Immature natural killer cell (primary cell): ENCODE results near the gene SERTAD1. TPM values are rescaled to one million over a fixed set of nuclear protein-coding genes. Genes with fewer than 3 reads are reported as not detected.
"Not testable (repeated sequence)": the region's sequence is repeated elsewhere in the genome, so short reads cannot be mapped to it uniquely, and the experiment has no call there.

Source experiments
- DNase-seq, 3 donors: peaks; one replicate each; pipeline ENCODE4 v3.0.0; 2022; ENCODE audit warnings: mixed read lengths in 1 of 3
- H3K27ac Mint-ChIP-seq, 6 donors: one replicate each; pipeline ENCODE4 v1.8.0; 2020; ENCODE audit warnings: mixed read lengths in 6 of 6, mild to moderate bottlenecking in 5 of 6, inconsistent platforms in 4 of 6, moderate library complexity in 3 of 6
- H3K27me3 Mint-ChIP-seq, 3 donors: one replicate each; pipeline ENCODE4 v1.8.0; 2020 to 2021; ENCODE audit warnings: low read depth in 3 of 3, mild to moderate bottlenecking in 3 of 3, mixed read lengths in 3 of 3, moderate library complexity in 3 of 3, inconsistent platforms in 1 of 3
- H3K36me3 Mint-ChIP-seq, 3 donors: one replicate each; pipeline ENCODE4 v1.8.0; 2020; ENCODE audit warnings: mixed read lengths in 3 of 3, inconsistent platforms in 2 of 3, mild to moderate bottlenecking in 2 of 3
- H3K4me1 Mint-ChIP-seq, 2 donors: one replicate each; pipeline ENCODE4 v1.8.0; 2020; ENCODE audit warnings: inconsistent platforms in 2 of 2, mild to moderate bottlenecking in 2 of 2, mixed read lengths in 2 of 2, moderate library complexity in 1 of 2
- H3K4me3 Mint-ChIP-seq, 5 donors: one replicate each; pipeline ENCODE4 v1.8.0; 2020; ENCODE audit warnings: mild to moderate bottlenecking in 5 of 5, mixed read lengths in 5 of 5, inconsistent platforms in 3 of 5, moderate library complexity in 3 of 5
- H3K9me3 Mint-ChIP-seq, 6 donors: one replicate each; pipeline ENCODE4 v1.8.0; 2020; ENCODE audit warnings: mild to moderate bottlenecking in 6 of 6, mixed read lengths in 6 of 6, inconsistent platforms in 4 of 6, moderate library complexity in 3 of 6
- polyA plus RNA-seq, 3 donors: library from polyadenylated mRNA; unstranded; fragments of 300-500 nt; fragmentation: Illumina TruSeq; gene quantifications; one replicate each; pipeline ENCODE4 v1.2.3, GENCODE V29; 2021

The SERTAD1 gene
- polyA plus RNA-seq = 10 to 100 TPM; 45.2 to 55.2 (median 49.3) TPM

GRCh38 chr19:40425450-40426287 is at the start of gene SERTAD1:
SERTAD1 (minus strand) TSS chr19:40425992; CDS start chr19:40423546, 2,446 bp downstream.
- H3K27me3 Mint-ChIP-seq = peaks cover 9 to 21% (median 16%) of the 10 kb centered on the region in 3 donors

GRCh38 chr19:40474737-40475136 is 48.9 kb upstream of the SERTAD1 start:
- Mint-ChIP-seq H3K9me3 (no peaks in the 10 kb centered on the region), H3K27me3 (peaks cover 1 to 11% (median 4%) of the 10 kb centered on the region in 3 donors), H3K27ac (peak overlapping the region in 1 of 6 donors; percentile 45), H3K4me1 (no peaks in the 10 kb centered on the region), H3K4me3 (no peak overlapping the region), H3K36me3 (no peaks in the 10 kb centered on the region)
- DNase-seq = no peak

More at GRCh38 chr19:40425450-40426287, at the start of gene SERTAD1:
- Mint-ChIP-seq H3K4me3 (peak within 1 kb of the TSS; percentile 93 to 94 (median 94)), H3K36me3 (peaks cover 0 to 4% (median 0%) of the 10 kb centered on the region in 3 donors), H3K27ac (peak within 1 kb of the TSS; percentile 95 to 99 (median 98)), H3K9me3 (no peaks in the 10 kb centered on the region), H3K4me1 (peaks cover 29 to 36% of the 10 kb centered on the region in 2 donors)
- DNase-seq = peak; percentile 100

GRCh38 chr19:40472516-40472915 is 46.7 kb upstream of the SERTAD1 start:
- DNase-seq = no peak
- H3K4me3 Mint-ChIP-seq = no peak overlapping the region
- no peaks in the 10 kb centered on the region for H3K36me3 Mint-ChIP-seq
- peak overlapping the region in 1 of 6 donors; percentile 41 for H3K27ac Mint-ChIP-seq
- H3K9me3 Mint-ChIP-seq = no peaks in the 10 kb centered on the region
- peaks cover 0 to 5% of the 10 kb centered on the region in 2 donors for H3K4me1 Mint-ChIP-seq
- peaks cover 13 to 23% (median 20%) of the 10 kb centered on the region in 3 donors for H3K27me3 Mint-ChIP-seq

- Mint-ChIP-seq H3K4me3 (no peak overlapping the region), H3K27ac (peak overlapping the region in 1 of 6 donors; percentile 65), H3K36me3 (no peaks in the 10 kb centered on the region), H3K9me3 (peaks cover 0 to 5% (median 0%) of the 10 kb centered on the region in 6 donors), H3K4me1 (peaks cover 8 to 11% of the 10 kb centered on the region in 2 donors), H3K27me3 (peaks cover 20 to 27% (median 27%) of the 10 kb centered on the region in 3 donors)
- DNase-seq = no peak
Measured at GRCh38 chr19:40471111-40471510, 45.3 kb upstream of the SERTAD1 start.

GRCh38 chr19:40469011-40469410 is 43.2 kb upstream of the SERTAD1 start:
- no peak for DNase-seq
- Mint-ChIP-seq H3K4me3 (peak overlapping the region; percentile 33 to 69 (median 54)), H3K4me1 (peaks cover 25 to 26% of the 10 kb centered on the region in 2 donors), H3K27me3 (peaks cover 31 to 46% (median 37%) of the 10 kb centered on the region in 3 donors), H3K27ac (peak overlapping the region in 5 of 6 donors; percentile 70 to 93 (median 87)), H3K36me3 (no peaks in the 10 kb centered on the region), H3K9me3 (peaks cover 0 to 5% (median 0%) of the 10 kb centered on the region in 6 donors)

- H3K27me3 Mint-ChIP-seq = peaks cover 31 to 46% (median 39%) of the 10 kb centered on the region in 3 donors
- peaks cover 0 to 5% (median 0%) of the 10 kb centered on the region in 6 donors for H3K9me3 Mint-ChIP-seq
- H3K4me1 Mint-ChIP-seq = peaks cover 25 to 26% of the 10 kb centered on the region in 2 donors
- no peak for DNase-seq
- H3K27ac Mint-ChIP-seq = peak within 1 kb of the TSS; percentile 74 to 98 (median 94)
- H3K36me3 Mint-ChIP-seq = no peaks in the 10 kb centered on the region
- peak within 1 kb of the TSS; percentile 70 to 85 (median 77) for H3K4me3 Mint-ChIP-seq
Measured at GRCh38 chr19:40466985-40467734, 41.4 kb upstream of the SERTAD1 start, which contains the start of gene SPTBN4. SPTBN4 (plus strand) TSS chr19:40467001; CDS start chr19:40472622, 5,621 bp downstream.

- Mint-ChIP-seq H3K4me3 (peak overlapping the region; percentile 70 to 85 (median 77)), H3K27ac (peak overlapping the region; percentile 74 to 98 (median 94)), H3K9me3 (peaks cover 0 to 5% (median 0%) of the 10 kb centered on the region in 6 donors), H3K4me1 (peaks cover 25 to 26% of the 10 kb centered on the region in 2 donors), H3K27me3 (peaks cover 31 to 46% (median 39%) of the 10 kb centered on the region in 3 donors), H3K36me3 (no peaks in the 10 kb centered on the region)
- DNase-seq = peak; percentile 96 to 97 (median 97)
Measured at GRCh38 chr19:40466219-40466984, 40.6 kb upstream of the SERTAD1 start.

- no peaks in the 10 kb centered on the region for H3K36me3 Mint-ChIP-seq
- peak within 1 kb of the TSS; percentile 74 to 98 (median 94) for H3K27ac Mint-ChIP-seq
- H3K4me1 Mint-ChIP-seq = peaks cover 25 to 26% of the 10 kb centered on the region in 2 donors
- H3K27me3 Mint-ChIP-seq = peaks cover 30 to 46% (median 39%) of the 10 kb centered on the region in 3 donors
- peaks cover 0 to 5% (median 0%) of the 10 kb centered on the region in 6 donors for H3K9me3 Mint-ChIP-seq
- DNase-seq = peak; percentile 99
- H3K4me3 Mint-ChIP-seq = peak within 1 kb of the TSS; percentile 70 to 85 (median 77)
Measured at GRCh38 chr19:40465557-40466218, 39.9 kb upstream of the SERTAD1 start, which contains the start of gene BLVRB. BLVRB (minus strand) TSS chr19:40465745; CDS start chr19:40465688, 57 bp downstream.

GRCh38 chr19:40465025-40465556 is 39.3 kb upstream of the SERTAD1 start:
- H3K9me3 Mint-ChIP-seq = peaks cover 0 to 5% (median 0%) of the 10 kb centered on the region in 6 donors
- peak; percentile 79 to 82 (median 81) for DNase-seq
- peaks cover 28 to 46% (median 39%) of the 10 kb centered on the region in 3 donors for H3K27me3 Mint-ChIP-seq
- peak overlapping the region; percentile 70 to 85 (median 77) for H3K4me3 Mint-ChIP-seq
- peaks cover 25 to 26% of the 10 kb centered on the region in 2 donors for H3K4me1 Mint-ChIP-seq
- no peaks in the 10 kb centered on the region for H3K36me3 Mint-ChIP-seq
- peak overlapping the region; percentile 74 to 98 (median 94) for H3K27ac Mint-ChIP-seq

GRCh38 chr19:40464059-40465024 is 38.5 kb upstream of the SERTAD1 start:
- Mint-ChIP-seq H3K27ac (peak overlapping the region; percentile 74 to 98 (median 94)), H3K4me3 (peak overlapping the region; percentile 70 to 85 (median 77)), H3K36me3 (no peaks in the 10 kb centered on the region), H3K27me3 (peaks cover 28 to 46% (median 39%) of the 10 kb centered on the region in 3 donors), H3K4me1 (peaks cover 25 to 26% of the 10 kb centered on the region in 2 donors), H3K9me3 (peaks cover 0 to 5% (median 0%) of the 10 kb centered on the region in 6 donors)
- DNase-seq = peak; percentile 55 to 60 (median 56)

GRCh38 chr19:40463587-40464037 is 37.8 kb upstream of the SERTAD1 start:
- H3K9me3 Mint-ChIP-seq, H3K36me3 Mint-ChIP-seq, H3K4me3 Mint-ChIP-seq, DNase-seq: not testable (repeated sequence)
- Mint-ChIP-seq H3K27ac (peak overlapping the region in 1 of 6 donors; percentile 73), H3K27me3 (peaks cover 27 to 39% (median 34%) of the 10 kb centered on the region in 3 donors), H3K4me1 (peaks cover 25% of the 10 kb centered on the region in 2 donors)
